Stimulated activated CD8-positive, alpha-beta memory T cell treated with anti-CD3 and anti-CD28 coated beads, Interleukin-15, amount 100 ng/mL, for 48 hours (primary cell): ENCODE measurements around the gene RFX2.
"Not testable (repeated sequence)": the region's sequence is repeated elsewhere in the genome, so short reads cannot be mapped to it uniquely, and the experiment has no call there.

Source experiments
- DNase-seq, 2 donors: peaks; one replicate each; pipeline ENCODE4 v3.0.0-alpha.2; 2020; ENCODE audit warnings: low read depth in 2 of 2

The RFX2 gene

DNA sequence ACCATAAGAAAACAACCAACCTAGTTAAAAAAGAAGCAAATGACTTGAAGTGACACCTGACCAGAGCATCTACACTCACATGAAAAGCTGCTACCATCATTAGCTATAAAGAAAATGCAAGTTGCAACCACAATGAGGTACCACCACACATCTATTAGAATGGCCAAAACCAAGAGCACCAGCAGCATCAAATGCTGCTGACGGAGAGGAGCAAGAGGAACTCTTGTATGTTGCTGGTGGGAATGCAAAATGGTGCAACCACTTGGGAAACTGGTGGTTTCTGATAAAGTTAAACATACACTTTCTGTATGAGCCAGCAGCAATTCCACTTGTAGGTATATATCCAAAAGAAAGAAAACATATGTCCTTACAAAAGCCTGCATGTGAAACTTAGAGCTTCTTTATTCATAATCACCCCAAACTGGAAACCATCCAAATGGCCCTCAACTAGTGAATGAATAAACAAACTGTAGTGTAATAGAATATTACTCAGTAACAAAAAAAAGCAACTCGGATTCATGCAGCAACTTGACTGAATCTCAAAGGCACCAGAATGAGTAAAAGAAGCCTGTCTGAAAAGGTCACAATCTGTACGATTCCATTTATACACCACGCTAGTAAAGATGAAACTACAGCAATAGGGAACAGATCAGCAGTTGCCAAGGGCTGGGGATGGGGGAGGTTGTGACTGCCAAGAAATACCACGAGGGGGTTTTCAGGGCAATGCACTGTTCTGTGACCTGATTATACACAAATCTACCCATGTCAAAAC is 71.5 kb downstream of the RFX2 start:
- peak; percentile 53 for DNase-seq

DNA sequence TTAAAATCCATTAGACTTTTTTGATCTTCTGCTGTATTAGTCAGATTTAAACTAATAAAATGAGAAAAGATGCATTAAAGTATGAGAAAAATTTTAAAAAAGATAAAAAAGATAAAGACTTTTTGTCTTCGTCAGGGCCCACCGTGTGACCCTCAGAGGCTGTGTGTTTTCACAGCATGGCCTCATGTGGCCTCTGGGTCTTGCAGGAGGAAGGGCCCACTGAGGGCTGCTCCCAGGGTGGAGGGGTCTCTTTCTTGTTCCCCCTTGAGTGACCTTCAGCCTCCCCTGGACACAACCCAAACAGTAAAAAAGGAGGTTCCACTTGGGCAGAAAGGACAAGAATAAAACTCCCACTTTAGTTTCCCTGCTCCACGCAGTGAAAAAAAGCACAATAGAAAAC is 75.3 kb downstream of the RFX2 start:
- DNase-seq = no peak

DNA sequence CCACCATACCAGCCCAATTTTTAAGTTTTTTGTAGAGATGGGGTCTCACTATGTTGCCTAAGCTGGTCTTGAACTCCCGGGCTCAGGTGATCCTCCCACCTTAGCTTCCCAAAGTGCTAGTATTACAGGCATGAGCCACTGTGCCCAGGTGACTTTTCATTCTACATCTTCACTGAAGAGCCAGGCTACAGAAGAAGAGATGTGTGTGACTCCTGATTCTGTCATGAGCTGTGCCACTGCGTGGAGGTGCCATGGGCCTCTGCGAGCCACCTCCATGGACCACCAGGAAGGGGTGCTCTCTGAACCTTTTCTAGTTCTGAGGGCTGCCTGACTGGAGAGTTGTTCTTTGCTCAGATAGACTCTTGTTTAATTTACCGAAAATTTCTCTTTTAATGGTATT is 75.8 kb downstream of the RFX2 start:
- no peak for DNase-seq

DNA sequence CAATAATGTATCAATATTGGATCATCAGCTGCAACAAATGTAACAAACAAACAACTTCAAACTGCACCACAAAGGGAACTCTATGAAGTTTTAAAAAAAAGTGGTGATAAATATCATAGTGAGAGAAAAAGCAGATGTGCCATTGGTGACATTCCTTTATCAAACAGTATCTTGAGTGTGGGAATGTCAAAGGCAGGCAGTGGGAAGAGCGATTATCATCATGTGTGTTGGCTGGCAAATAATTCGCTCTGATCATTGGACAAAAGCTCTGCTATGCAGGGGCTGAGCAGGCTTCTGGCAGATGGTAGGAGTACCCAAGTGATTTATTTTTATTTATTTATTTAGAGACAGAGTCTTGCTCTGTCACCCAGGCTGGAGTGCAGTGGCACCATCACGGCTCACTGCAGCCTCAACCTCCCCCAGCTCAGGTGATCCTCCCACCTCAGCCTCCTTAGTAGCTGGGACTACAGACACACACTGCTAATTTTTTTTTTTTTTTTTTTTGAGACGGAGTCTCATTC is 76.5 kb downstream of the RFX2 start:
- no peak for DNase-seq

DNA sequence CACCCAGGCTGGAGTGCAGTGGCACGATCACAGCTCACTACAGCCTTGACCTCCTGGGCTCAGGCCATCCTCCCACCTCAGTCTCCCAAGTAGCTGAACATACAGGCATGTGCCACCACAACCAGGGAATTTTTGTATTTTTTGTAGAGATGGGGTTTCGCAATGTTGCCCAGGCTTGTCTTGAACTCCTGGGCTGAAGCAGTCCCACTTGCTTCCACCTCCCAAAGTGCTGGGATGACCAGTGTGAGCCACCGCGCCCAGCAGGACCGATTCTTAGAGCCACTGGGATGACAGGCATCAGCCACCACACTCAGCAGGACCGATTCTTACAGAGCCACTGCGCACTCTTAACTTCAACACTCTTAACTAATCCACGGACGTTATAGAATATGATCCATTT is 77.5 kb downstream of the RFX2 start:
- DNase-seq = no peak

DNA sequence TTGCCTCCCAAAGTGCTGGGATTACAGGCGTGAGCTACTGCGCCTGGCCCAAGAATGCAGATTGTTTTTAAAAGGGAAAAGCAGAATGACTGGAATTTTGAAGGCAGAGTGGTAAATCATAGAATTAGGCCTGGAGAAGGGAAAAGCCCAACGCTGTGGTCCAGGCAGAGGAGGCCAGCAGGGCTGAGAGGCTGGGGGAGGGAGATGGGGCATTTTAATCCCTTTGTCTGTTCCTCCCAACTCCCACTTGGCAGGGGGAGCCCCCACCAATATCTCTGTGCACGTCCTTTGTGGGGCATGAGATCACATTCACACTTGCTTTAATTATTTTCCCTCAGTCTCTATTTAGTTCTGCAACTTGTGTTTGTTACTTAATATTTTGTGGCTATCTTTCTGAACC is 77.9 kb downstream of the RFX2 start:
- no peak for DNase-seq

DNA sequence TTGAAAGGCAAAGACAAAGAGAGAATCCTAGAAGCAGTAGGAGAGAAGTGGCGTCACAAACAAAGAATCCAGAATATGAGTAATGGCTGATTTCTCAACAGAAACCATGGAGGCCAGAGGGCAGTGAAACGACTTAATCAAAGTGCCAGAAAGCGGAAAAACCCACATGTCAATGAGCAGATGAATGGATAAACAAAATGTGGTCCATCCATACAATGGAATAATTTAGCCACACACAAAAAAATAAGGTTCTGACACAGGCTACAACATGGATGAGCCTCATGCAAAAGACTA is 80.1 kb downstream of the RFX2 start:
- no peak for DNase-seq

DNA sequence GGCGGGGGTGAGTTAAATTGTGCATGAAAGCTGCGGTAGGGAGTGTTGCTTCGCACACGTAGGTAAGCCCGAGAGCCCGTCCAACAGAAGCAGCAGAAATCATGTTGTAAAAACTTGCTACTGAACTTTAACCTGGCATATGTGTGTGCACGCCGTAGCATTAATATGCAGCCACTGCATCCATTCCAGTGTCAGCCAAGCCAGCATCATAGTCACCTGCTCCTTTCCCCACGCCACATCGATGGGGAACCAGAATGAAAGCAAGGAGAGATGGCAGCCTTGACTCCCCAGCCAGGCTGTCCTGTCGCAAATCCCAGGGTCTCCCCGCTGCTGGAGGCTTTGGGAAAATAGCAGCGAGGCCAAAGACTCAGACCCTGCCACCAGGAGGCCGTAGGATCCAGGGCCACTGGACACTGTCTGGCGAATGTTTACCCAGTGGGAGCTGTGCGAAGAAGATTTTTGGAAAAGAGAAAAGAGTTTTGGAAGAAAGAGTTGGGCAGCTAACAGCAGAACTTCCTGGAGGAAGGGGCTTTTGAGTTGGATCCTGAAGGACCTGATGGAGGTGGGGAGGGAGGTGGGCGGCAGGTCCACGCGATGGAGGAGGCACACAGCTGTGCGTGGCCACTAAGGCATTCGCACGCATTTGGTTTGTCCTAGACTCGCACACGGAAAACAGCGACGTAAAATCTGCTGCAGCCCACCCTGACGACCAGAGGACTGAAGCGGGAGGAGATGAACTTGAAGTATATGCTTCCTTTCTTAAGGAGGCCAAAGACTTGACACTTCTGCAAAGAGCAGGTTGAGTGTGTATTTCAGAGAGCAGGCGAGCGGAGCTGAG is 83.7 kb downstream of the RFX2 start:
- DNase-seq = no peak

DNA sequence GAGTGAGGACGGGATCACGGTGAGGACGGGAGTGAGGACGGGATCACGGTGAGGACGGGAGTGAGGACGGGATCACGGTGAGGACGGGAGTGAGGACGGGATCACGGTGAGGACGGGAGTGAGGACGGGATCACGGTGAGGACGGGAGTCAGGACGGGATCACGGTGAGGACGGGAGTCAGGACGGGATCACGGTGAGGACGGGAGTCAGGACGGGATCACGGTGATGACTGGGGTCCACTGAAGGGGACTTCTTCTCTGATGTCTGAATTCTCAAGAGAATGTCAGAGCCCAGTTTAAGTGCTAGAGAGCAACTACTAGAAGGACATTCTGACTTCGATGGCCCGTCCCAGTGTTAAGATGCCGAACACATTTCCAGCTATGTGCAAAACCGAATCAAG is 85.5 kb downstream of the RFX2 start:
- DNase-seq = not testable (repeated sequence)

DNA sequence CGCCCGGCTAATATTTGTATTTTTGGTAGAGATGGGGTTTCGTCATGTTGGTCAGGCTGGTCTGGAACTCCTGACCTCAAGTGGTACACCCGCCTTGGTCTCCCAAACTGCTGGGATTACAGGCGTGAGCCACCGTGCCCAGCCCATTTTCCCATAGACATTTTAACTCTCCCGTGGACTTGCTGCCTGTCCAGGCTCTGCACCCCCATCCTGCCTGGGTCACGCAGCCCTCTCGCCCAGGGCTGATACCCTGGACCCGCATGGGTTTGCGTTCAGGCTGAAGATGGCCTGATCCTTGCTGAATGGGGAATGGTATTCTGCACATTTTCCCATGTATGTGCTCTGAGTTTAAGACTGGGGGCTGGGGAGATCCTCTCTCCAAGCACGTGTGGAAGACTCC is 86.4 kb downstream of the RFX2 start:
- DNase-seq = no peak

DNA sequence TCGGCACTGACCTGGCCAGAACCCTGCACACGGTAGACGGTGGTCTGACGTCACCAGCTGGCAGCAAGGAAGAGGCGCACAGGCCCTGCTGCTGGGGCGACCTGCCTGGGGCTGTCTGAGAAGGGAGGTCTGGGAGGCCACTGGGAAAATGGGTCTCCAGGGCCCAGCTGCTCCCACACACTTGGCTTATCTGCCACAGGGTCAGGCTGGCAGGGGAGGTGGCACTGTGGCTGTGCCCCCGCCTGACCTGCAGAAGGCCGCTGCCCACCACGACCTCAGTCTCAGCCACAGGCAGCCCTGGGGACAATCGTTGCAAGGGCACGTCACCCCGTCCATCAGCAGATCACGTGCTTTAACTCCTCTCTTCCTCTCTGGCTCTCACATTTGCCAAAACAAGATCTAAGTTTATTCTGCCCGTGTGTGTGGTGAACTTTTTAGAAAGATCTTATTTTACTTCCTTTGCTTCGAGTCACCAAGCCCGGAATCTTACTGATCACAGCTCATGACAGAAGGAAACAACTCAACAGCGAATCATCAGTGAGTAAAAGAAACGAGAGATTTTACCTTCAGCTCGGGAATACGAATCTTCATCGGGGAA is 87.1 kb downstream of the RFX2 start:
- DNase-seq = no peak

DNA sequence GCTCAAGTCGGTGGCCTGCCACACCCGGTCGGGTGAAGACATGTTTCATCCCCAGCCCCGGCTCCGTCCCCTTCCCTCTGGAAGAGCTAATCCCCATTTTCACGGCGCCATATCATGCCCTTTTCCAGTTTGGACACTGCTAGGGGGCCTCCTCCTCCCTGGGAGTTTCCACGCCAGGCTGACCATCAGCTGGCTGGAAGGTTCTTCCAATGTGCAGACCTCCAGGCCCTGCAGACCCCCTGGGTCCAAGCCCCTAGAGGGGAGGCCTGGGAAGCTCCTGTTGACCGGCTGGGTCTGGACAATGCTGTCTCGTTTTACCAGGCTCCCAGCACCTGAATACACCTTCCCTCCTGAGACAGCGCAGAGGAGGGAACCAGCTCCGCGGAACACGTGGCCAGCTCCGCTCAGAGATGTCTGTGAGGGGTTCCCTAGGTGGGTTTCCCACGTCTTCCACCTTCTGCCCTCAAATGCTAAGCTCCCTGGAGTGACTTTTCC is 87.7 kb downstream of the RFX2 start:
- no peak for DNase-seq

DNA sequence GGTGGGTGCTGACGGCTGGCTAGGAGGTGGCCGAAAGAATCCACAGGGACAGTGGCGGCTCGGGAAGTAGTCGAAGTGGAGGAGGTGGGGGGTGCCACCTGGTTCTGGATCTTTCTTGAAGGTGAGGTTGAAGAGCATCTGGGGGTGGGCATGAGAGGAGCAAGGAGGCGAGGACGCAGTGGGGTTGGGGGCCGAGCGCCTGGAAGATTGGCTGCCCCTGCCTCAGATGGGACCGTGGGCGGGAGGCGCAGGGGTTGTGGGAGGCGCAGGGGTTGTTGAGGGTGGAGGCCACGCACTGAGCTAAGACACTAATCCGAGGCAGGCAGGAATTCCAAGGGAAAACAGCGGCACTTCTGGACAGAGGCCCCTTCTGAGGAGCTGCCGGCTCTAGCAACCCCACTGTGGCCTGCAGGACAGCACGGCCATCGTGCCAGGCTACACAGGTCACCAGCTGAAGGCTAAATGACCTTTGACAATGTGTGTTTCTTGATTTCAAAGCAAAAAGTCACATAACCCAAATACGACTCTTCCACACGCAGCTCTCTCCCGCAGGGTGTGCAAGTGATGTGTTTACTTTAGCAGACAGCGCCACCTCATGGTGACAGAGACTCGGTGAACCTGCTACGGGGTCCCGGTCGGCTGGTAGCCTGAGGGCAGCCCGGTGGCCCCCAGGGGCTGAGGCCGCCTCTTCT is 88.3 kb downstream of the RFX2 start:
- peak; percentile 42 to 60 for DNase-seq

DNA sequence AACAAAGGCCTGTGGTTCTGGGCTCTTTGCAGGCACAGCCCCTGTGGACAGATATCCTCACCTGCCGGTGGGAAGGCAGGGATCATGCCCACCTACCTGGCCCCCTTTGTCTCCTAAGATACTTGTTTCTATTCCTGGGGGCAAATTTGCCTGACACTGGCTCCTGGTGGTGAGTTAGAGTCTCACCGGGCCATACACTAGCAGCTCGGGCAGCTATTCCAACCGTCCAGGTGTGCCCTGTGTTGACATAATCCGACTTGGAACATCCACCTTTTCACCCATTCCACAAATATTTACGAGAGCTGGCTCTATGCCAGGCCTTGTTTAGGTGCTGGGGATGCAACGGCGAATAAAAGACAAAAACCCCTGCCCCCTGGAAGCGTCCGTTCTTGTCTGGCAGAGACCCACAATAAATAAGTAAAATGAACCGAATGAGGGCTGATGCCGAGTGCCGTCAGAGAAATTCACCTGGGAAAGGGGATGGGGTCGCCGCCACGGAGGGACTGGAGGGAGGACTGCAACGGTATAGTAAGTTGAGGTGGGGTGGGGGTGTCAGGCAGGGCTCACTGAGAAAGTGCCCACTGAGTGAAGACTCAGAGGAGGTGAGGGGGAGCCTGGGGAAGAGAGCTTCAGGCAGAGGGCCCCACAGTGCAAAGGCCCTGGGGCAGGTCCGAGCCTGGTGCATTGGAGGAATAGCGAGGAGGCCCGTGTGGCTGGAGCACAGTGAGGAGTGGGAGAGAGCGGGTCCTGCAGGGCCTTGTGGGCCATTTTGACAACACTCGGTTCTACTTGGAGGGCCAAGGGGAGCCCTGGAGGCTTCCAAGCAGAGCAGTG is 89.1 kb downstream of the RFX2 start:
- DNase-seq = no peak

DNA sequence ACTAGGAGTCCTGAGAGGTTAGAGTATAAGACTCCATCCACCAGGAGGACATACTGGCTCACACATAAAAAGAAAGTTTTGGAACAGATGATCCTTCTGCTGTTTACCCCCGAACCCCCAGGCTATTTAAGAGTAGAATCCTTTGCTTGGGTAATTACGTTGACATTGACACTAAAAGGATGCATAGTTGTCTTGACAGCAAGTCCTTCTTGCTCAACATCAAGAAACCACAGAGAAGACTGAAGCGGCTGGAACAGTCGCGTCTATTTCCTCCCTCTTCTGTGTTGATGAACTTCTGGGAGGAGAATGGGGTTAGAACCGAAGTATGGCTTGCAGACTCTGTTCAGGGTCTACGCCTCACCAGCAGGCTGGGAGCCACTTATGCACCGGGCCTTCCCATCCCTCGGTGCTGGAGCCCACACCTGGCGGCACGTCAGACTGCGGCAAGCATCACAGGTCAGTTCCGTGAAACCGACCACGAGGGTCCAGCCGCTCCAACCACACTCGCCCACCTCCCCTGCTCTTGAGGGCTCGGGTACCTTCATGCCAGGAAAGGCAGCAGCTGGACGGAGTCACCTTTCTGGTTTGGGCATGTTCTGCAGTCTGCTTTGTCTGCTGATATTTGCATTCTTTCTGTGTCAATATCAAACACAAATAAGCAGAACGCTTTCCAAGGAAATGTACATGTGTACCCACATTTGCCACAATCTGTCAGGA is 90.0 kb downstream of the RFX2 start:
- DNase-seq = no peak

DNA sequence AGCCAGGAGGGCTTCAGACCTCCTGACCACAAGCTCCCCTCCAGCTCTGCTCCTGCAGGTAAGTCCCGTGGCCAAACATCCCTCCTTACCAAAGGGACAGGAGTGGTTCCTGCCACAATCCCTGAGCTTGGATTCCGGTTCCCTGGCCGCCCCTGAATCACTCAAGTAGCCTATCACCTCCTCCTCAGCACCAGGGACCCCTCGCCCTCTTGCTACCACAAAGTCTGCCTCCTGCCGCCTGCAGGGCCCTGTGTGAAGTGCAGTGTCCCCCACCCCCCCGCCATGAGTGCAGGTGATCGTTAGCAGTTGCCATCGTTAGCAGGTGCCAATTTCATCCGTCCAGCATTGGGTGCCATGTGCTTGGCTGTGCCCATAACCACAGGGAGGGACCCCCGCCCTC is 91.5 kb downstream of the RFX2 start:
- DNase-seq = no peak

DNA sequence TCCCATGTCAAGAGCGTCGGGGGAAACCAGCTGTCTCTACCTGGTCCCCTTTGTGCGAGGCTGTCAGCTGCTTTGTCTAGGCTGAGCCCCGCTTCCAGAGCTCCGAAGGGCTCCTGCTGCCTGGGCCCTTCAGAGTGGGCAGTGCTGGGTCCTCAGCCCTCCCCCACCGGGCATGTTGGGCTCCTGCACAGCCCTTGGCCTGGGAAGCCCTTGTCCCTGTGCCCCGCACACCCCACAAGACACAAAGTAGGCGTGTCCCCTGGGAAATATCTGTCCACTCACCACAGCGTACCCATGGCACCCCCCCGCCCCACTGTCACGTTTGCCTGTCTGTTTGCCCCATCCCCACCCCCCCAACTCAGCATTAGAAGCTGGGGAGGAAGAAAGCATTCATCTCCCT is 92.7 kb downstream of the RFX2 start:
- no peak for DNase-seq

DNA sequence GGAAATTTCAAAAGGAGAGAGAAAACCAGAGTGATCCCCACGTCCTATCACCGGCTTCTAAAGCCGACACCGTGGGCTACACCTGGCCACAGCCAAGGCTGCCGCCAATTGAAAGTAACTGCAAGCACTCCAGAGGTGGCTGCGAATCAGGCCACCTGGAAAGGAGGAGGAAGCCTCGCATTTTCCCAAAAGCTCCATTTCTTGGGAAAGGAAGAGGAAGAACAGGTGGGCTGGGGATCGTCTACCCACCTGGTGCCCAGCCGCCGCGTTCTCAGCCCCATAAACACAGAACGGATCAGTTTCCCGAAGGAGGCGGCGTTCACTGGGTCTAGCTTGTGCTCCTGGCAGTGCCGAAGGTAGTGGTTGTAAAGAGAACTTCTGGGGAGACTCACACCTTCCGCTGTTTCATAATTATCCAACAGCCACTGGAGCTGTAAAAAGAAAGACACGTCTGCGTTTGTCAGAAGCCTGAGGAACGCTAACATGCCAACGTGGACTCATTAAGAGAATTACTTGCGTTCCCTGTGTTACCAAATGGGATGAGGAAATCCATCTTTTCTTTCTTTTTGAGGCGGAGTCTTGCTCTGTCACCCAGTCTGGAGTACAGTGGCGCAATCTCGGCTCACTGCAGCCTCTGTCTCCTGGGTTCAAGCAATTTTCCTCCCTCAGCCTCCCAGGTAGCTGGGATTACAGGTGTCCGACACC is 94.3 kb downstream of the RFX2 start:
- no peak for DNase-seq

DNA sequence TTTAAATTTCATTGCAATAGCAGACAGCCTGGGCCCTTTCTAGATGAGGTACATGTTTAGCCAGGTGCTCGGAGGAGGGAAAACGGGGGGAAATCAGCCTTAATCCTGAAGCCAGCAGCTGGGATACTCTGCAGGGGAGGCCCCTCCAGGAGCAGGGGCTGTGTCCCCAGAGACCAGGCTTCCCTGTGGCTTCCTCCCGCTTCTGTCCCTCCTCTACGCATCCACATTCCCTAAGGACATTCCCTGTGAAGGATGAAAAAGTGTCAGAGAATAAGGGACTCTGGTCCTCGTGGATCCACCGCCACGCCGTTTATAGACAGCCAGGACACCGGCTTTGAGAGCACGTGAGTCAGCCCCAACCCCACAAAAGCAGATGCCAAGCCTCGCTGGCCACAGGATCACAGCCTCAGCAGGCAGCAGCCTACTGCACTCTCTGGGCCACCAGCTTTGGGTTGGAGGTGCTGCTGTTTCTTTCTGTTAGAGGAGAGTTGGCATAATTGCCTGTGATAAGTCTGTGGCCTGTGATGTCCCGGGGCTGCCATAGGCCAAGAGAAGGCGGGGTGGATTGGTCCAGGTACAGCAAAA is 95.7 kb downstream of the RFX2 start:
- no peak for DNase-seq
